ENCODE measurements around the gene SLC8A2. TPM values are rescaled to one million over a fixed set of nuclear protein-coding genes. Genes with fewer than 3 reads are reported as not detected.

Gene SLC8A2
- 40.1 TPM for total RNA-seq

- DNase-seq = peak; percentile 56
Observed at GRCh38 chr19:47471733-47472457, at the start of gene SLC8A2. Gene SLC8A2 (minus strand): TSS chr19:47471893. CDS start chr19:47466403, 5,490 bp downstream.

GRCh38 chr19:47520839-47521238, 49.1 kb upstream of the SLC8A2 start:
- DNase-seq = no peak

- no peak for DNase-seq
Observed at GRCh38 chr19:47520343-47520806, 48.7 kb upstream of the SLC8A2 start.

GRCh38 chr19:47518854-47519253, 47.2 kb upstream of the SLC8A2 start:
- DNase-seq = no peak

GRCh38 chr19:47518139-47518538, 46.4 kb upstream of the SLC8A2 start:
- no peak for DNase-seq

- peak; percentile 100 for DNase-seq
Observed at GRCh38 chr19:47514869-47515588, 43.3 kb upstream of the SLC8A2 start, which contains the start of gene NAPA. Gene NAPA (minus strand): TSS chr19:47515063. CDS start chr19:47514940, 123 bp downstream.

GRCh38 chr19:47514151-47514868, 42.6 kb upstream of the SLC8A2 start:
- no peak for DNase-seq

- no peak for DNase-seq
Observed at GRCh38 chr19:47512948-47513319, 41.2 kb upstream of the SLC8A2 start.

- no peak for DNase-seq
Observed at GRCh38 chr19:47512183-47512947, 40.7 kb upstream of the SLC8A2 start.

- peak; percentile 42 for DNase-seq
Observed at GRCh38 chr19:47511681-47512080, 40.0 kb upstream of the SLC8A2 start.

- no peak for DNase-seq
Observed at GRCh38 chr19:47511128-47511517, 39.4 kb upstream of the SLC8A2 start.

- no peak for DNase-seq
Observed at GRCh38 chr19:47510516-47511127, 38.9 kb upstream of the SLC8A2 start.

- peak; percentile 65 for DNase-seq
Observed at GRCh38 chr19:47509973-47510372, 38.3 kb upstream of the SLC8A2 start.

GRCh38 chr19:47509170-47509847, 37.6 kb upstream of the SLC8A2 start:
- DNase-seq = no peak

GRCh38 chr19:47508721-47509120, 37.0 kb upstream of the SLC8A2 start:
- DNase-seq = no peak

- DNase-seq = peak; percentile 11
Observed at GRCh38 chr19:47507924-47508553, 36.3 kb upstream of the SLC8A2 start.

- DNase-seq = peak; percentile 78
Observed at GRCh38 chr19:47507012-47507411, 35.3 kb upstream of the SLC8A2 start.

- no peak for DNase-seq
Observed at GRCh38 chr19:47506459-47506858, 34.8 kb upstream of the SLC8A2 start.

GRCh38 chr19:47505506-47505905, 33.8 kb upstream of the SLC8A2 start:
- no peak for DNase-seq

- DNase-seq = no peak
Observed at GRCh38 chr19:47503826-47504150, 32.1 kb upstream of the SLC8A2 start.
